H9 (cell line): ENCODE measurements around the gene C12orf56. TPM values are rescaled to one million over a fixed set of nuclear protein-coding genes. Genes with fewer than 3 reads are reported as not detected.

Source experiments
- DNase-seq: peaks from one replicate; pipeline ENCODE4 v3.0.0-alpha.2; 2017
- H2AFZ ChIP-seq: one replicate; pipeline ENCODE4 v1.6.1; 2013; ENCODE audit warnings: mild to moderate bottlenecking, low read length, control low read depth, moderate library complexity
- H2AK5ac ChIP-seq: 2 replicates; pipeline ENCODE4 v1.6.1; 2013; ENCODE audit warnings: low read length, control low read depth, mixed read lengths; ENCODE audit not compliant: insufficient read length
- H2BK120ac ChIP-seq: one replicate; pipeline ENCODE4 v1.6.1; 2013; ENCODE audit warnings: low read depth, mild to moderate bottlenecking, low read length, control low read depth, inconsistent platforms; ENCODE audit not compliant: poor library complexity, severe bottlenecking
- H2BK12ac ChIP-seq: 2 replicates; pipeline ENCODE4 v1.6.1; 2013; ENCODE audit warnings: low read length, control low read depth, mixed read lengths, low read depth; ENCODE audit not compliant: insufficient read length
- H2BK15ac ChIP-seq: 2 replicates; pipeline ENCODE4 v1.6.1; 2013; ENCODE audit warnings: low read depth, low read length, control low read depth
- H2BK20ac ChIP-seq: one replicate; pipeline ENCODE4 v1.6.1; 2013; ENCODE audit warnings: low read depth, mild to moderate bottlenecking, low read length, control low read depth, inconsistent platforms; ENCODE audit not compliant: poor library complexity, severe bottlenecking
- H2BK5ac ChIP-seq: 2 replicates; pipeline ENCODE4 v1.6.1; 2013; ENCODE audit warnings: low read length, control low read depth, mixed read lengths; ENCODE audit not compliant: insufficient read length
- H3K14ac ChIP-seq: 2 replicates; pipeline ENCODE4 v1.6.1; 2013; ENCODE audit warnings: low read length, control low read depth; ENCODE audit not compliant: insufficient read depth
- H3K18ac ChIP-seq: 2 replicates; pipeline ENCODE4 v1.6.1; 2013; ENCODE audit warnings: low read depth, mild to moderate bottlenecking, mixed read lengths, low read length, control low read depth; ENCODE audit not compliant: insufficient read length
- H3K23ac ChIP-seq: 2 replicates; pipeline ENCODE4 v1.6.1; 2013; ENCODE audit warnings: low read length, control low read depth, mixed read lengths, low read depth; ENCODE audit not compliant: insufficient read length
- H3K23me2 ChIP-seq: 2 replicates; pipeline ENCODE4 v1.6.1; 2013; ENCODE audit warnings: low read depth, mild to moderate bottlenecking, mixed read lengths, low read length, control low read depth; ENCODE audit not compliant: insufficient read length, poor library complexity, severe bottlenecking
- H3K27ac ChIP-seq: 2 replicates; pipeline ENCODE4 v1.5.1; 2013; ENCODE audit warnings: low read length, control low read depth, mixed read lengths, low read depth; ENCODE audit not compliant: insufficient read length
- H3K27me3 ChIP-seq: 2 replicates; pipeline ENCODE4 v1.6.1; 2013; ENCODE audit warnings: low read length, control low read depth, inconsistent platforms; ENCODE audit not compliant: insufficient read depth
- H3K4ac ChIP-seq: 2 replicates; pipeline ENCODE4 v1.6.1; 2013; ENCODE audit warnings: low read depth, mild to moderate bottlenecking, control low read depth, inconsistent platforms, low read length, moderate library complexity
- H3K4me1 ChIP-seq: 2 replicates; pipeline ENCODE4 v1.6.1; 2013; ENCODE audit warnings: low read length, control low read depth, inconsistent platforms; ENCODE audit not compliant: insufficient read depth
- H3K4me2 ChIP-seq: 2 replicates; pipeline ENCODE4 v1.6.1; 2013; ENCODE audit warnings: low read length, control low read depth, mixed read lengths; ENCODE audit not compliant: insufficient read length, insufficient read depth
- H3K56ac ChIP-seq: 2 replicates; pipeline ENCODE4 v1.6.1; 2013; ENCODE audit warnings: low read depth, mild to moderate bottlenecking, mixed read lengths, low read length, control low read depth; ENCODE audit not compliant: insufficient read length
- H3K79me1 ChIP-seq: 2 replicates; pipeline ENCODE4 v1.6.1; 2013; ENCODE audit warnings: low read depth, mild to moderate bottlenecking, moderate library complexity, low read length, control low read depth, inconsistent platforms; ENCODE audit not compliant: insufficient read depth, poor library complexity, severe bottlenecking
- H3K79me2 ChIP-seq: 2 replicates; pipeline ENCODE4 v1.6.1; 2013; ENCODE audit warnings: low read length, control low read depth, inconsistent platforms; ENCODE audit not compliant: insufficient read depth
- H3K9ac ChIP-seq: 2 replicates; pipeline ENCODE4 v1.6.1; 2013; ENCODE audit warnings: low read length, control low read depth, mixed read lengths; ENCODE audit not compliant: insufficient read length; ENCODE audit errors: extremely low read depth
- H3K9me3 ChIP-seq: one replicate; pipeline ENCODE4 v1.6.1; 2013; ENCODE audit warnings: low read depth, low read length, inconsistent platforms; ENCODE audit not compliant: control insufficient read depth
- H3T11ph ChIP-seq: one replicate; pipeline ENCODE4 v1.6.1; 2013; ENCODE audit warnings: mild to moderate bottlenecking, low read length, control low read depth, inconsistent platforms
- H4K20me1 ChIP-seq: one replicate; pipeline ENCODE4 v1.6.1; 2013; ENCODE audit not compliant: control insufficient read depth, insufficient read length, insufficient read depth
- H4K5ac ChIP-seq: 2 replicates; pipeline ENCODE4 v1.6.1; 2013; ENCODE audit warnings: low read depth, mild to moderate bottlenecking, mixed read lengths, low read length, control low read depth; ENCODE audit not compliant: insufficient read length
- H4K8ac ChIP-seq: replicated peaks from 2 replicates; pipeline ENCODE4 v1.6.1; 2013; ENCODE audit warnings: low read length, control low read depth, mixed read lengths, low read depth; ENCODE audit not compliant: insufficient read length
- H4K91ac ChIP-seq: 2 replicates; pipeline ENCODE4 v1.6.1; 2013; ENCODE audit warnings: low read depth, mild to moderate bottlenecking, moderate library complexity, mixed read lengths, low read length, control low read depth; ENCODE audit not compliant: insufficient read length
- H3K27ac Mint-ChIP-seq, 3 experiments: 2 replicates in 2 of 3; 3 replicates in 1 of 3; pipeline ENCODE4 v1.8.0; 2020 to 2021; ENCODE audit warnings: mixed read lengths in 3 of 3, mild to moderate bottlenecking in 1 of 3, moderate library complexity in 1 of 3
- H3K27me3 Mint-ChIP-seq: 2 replicates; pipeline ENCODE4 v1.8.0; 2021; ENCODE audit warnings: low read depth, mild to moderate bottlenecking, moderate library complexity, mixed read lengths
- H3K36me3 Mint-ChIP-seq, 3 experiments: 2 replicates in 2 of 3; 3 replicates in 1 of 3; pipeline ENCODE4 v1.8.0; 2020 to 2021; ENCODE audit warnings: low read depth in 3 of 3, mixed read lengths in 3 of 3; ENCODE audit not compliant: insufficient read depth in 1 of 3
- H3K4me1 Mint-ChIP-seq, 2 experiments: 2 replicates each; pipeline ENCODE4 v1.8.0; 2020; ENCODE audit warnings: mixed read lengths in 2 of 2
- H3K4me3 Mint-ChIP-seq, 2 experiments: 2 replicates in 1 of 2; 3 replicates in 1 of 2; pipeline ENCODE4 v1.8.0; 2020 to 2021; ENCODE audit warnings: mild to moderate bottlenecking in 2 of 2, mixed read lengths in 2 of 2, moderate library complexity in 1 of 2
- H3K9me3 Mint-ChIP-seq, 2 experiments: 2 replicates in 1 of 2; 3 replicates in 1 of 2; pipeline ENCODE4 v1.8.0; 2020; ENCODE audit warnings: mild to moderate bottlenecking in 2 of 2, mixed read lengths in 2 of 2, moderate library complexity in 1 of 2
- CTCF ChIP-seq: fragments of 200-600 bp; sonication (generic); conservative IDR thresholded peaks from 3 replicates; pipeline ENCODE4 v1.8.0; 2021; ENCODE audit warnings: antibody characterized with exemption, mild to moderate bottlenecking
- WGBS: extraction: QIAGEN DNeasy Blood & Tissue Kit; methylation state at CpG from one replicate; pipeline ENCODE4 v1.1.7; 2013; ENCODE audit warnings: missing lambda C conversion rate, low lambda C conversion rate, mixed read lengths; ENCODE audit not compliant: insufficient read length; ENCODE audit errors: extremely low coverage; 5-methylcytosine and 5-hydroxymethylcytosine counted together
- total RNA-seq: library from RNA; stranded (reverse); gene quantifications from 2 replicates; pipeline ENCODE4 v1.2.1, GENCODE V29; 2021

Gene C12orf56
- total RNA-seq, 1 experiment from 2014 or later, result 2.2 TPM

GRCh38 chr12:64220046-64220445 is 170.5 kb downstream of the C12orf56 start:
- Histone ChIP-seq H4K20me1 (no peaks in the 10 kb centered on the region), H3K56ac (no peak overlapping the region), H3K27me3 (no peaks in the 10 kb centered on the region), H3K4me1 (peaks cover 3% of the 10 kb centered on the region), H3K23ac (no peak overlapping the region), H3K14ac (no peak overlapping the region), H2AFZ (no peak overlapping the region), H4K8ac (no peak overlapping the region), H3K9ac (no peak overlapping the region), H3K18ac (no peak overlapping the region), H3K27ac (no peak overlapping the region), H2AK5ac (no peak overlapping the region), H2BK15ac (no peak overlapping the region), H3K9me3 (no peaks in the 10 kb centered on the region), H2BK12ac (no peak overlapping the region), H4K5ac (no peak overlapping the region), H3K79me2 (no peaks in the 10 kb centered on the region), H2BK20ac (no peak overlapping the region), H3T11ph (no peak overlapping the region), H2BK120ac (no peak overlapping the region), H3K4ac (no peak overlapping the region), H4K91ac (no peak overlapping the region), H2BK5ac (no peak overlapping the region), H3K79me1 (no peaks in the 10 kb centered on the region), H3K23me2 (no peaks in the 10 kb centered on the region), H3K4me2 (peak overlapping the region; percentile 31)
- no CpG with 5 or more reads among the region's 3 CpGs for WGBS
- H3K27me3 Mint-ChIP-seq, result no peaks in the 10 kb centered on the region
- no peaks in the 10 kb centered on the region for H3K9me3 Mint-ChIP-seq
- H3K4me1 Mint-ChIP-seq, result peaks cover 28 to 31% of the 10 kb centered on the region in 2 experiments
- no peak for TF ChIP-seq CTCF
- no peak for DNase-seq
- H3K36me3 Mint-ChIP-seq, result no peaks in the 10 kb centered on the region; a peak in 1 of 7 replicates
- peak overlapping the region in 1 of 2 experiments; percentile 33; a peak in 2 of 5 replicates for H3K4me3 Mint-ChIP-seq
- no peak overlapping the region for H3K27ac Mint-ChIP-seq
